BE2C (cell line): ENCODE data around the gene TESPA1.
A peak's percentile ranks its signal among the peaks of the same experiment; 100 is the strongest.

Experiments used
- DNase-seq: peaks from one replicate; pipeline ENCODE4 v3.0.0-alpha.2; 2020
- H3K27me3 ChIP-seq: fragments of 250-450 bp; sonication (Bioruptor Pico); 2 replicates; pipeline ENCODE4 v1.5.1; 2020; ENCODE audit warnings: mild to moderate bottlenecking
- H3K36me3 ChIP-seq: fragments of 250-450 bp; sonication (Bioruptor Pico); 2 replicates; pipeline ENCODE4 v1.5.1; 2020; ENCODE audit warnings: mild to moderate bottlenecking
- H3K4me1 ChIP-seq: fragments of 250-450 bp; sonication (Bioruptor Pico); 2 replicates; pipeline ENCODE4 v1.5.1; 2020
- H3K4me3 ChIP-seq: 2 replicates; pipeline ENCODE4 v1.5.1; 2011; ENCODE audit warnings: low read depth, low read length
- H3K9me3 ChIP-seq: fragments of 250-450 bp; sonication (Bioruptor Pico); 2 replicates; pipeline ENCODE4 v1.5.1; 2020
- CTCF ChIP-seq: IDR thresholded peaks from 2 replicates; pipeline ENCODE4 v1.5.1; 2012; ENCODE audit warnings: mild to moderate bottlenecking, low read depth, low read length

Gene TESPA1

GRCh38 chr12:54997929-54998522 lies 13.5 kb upstream of the TESPA1 start:
- Histone ChIP-seq H3K27me3 (peaks cover 4% of the 10 kb centered on the region; the same call in 1 of the 2 replicates), H3K4me3 (no peak overlapping the region), H3K9me3 (no peaks in the 10 kb centered on the region), H3K4me1 (no peaks in the 10 kb centered on the region), H3K36me3 (no peaks in the 10 kb centered on the region)
- DNase-seq: no peak
- no peak for TF ChIP-seq CTCF

- no peak for TF ChIP-seq CTCF
- Histone ChIP-seq H3K4me1 (no peaks in the 10 kb centered on the region), H3K4me3 (no peak overlapping the region), H3K9me3 (no peaks in the 10 kb centered on the region), H3K27me3 (no peaks in the 10 kb centered on the region; the same call in 1 of the 2 replicates), H3K36me3 (no peaks in the 10 kb centered on the region)
- no peak for DNase-seq
These were observed 11.6 kb upstream of the TESPA1 start for GRCh38 chr12:54996205-54996604.

GRCh38 chr12:54993181-54993835 lies 8.7 kb upstream of the TESPA1 start:
- Histone ChIP-seq H3K4me1 (no peaks in the 10 kb centered on the region), H3K9me3 (no peaks in the 10 kb centered on the region), H3K36me3 (no peaks in the 10 kb centered on the region), H3K27me3 (no peaks in the 10 kb centered on the region; the same call in 1 of the 2 replicates), H3K4me3 (no peak overlapping the region)
- DNase-seq: peak; percentile 55
- TF ChIP-seq CTCF: peak; percentile 88

- no peaks in the 10 kb centered on the region for H3K4me1 ChIP-seq
- no peaks in the 10 kb centered on the region for H3K9me3 ChIP-seq
- no peak for DNase-seq
- no peak overlapping the region for H3K4me3 ChIP-seq
- no peaks in the 10 kb centered on the region for H3K36me3 ChIP-seq
- no peaks in the 10 kb centered on the region; the same call in 1 of the 2 replicates for H3K27me3 ChIP-seq
- no peak for TF ChIP-seq CTCF
These were observed 7.4 kb upstream of the TESPA1 start for GRCh38 chr12:54991991-54992375.

- Histone ChIP-seq H3K36me3 (no peaks in the 10 kb centered on the region), H3K9me3 (no peaks in the 10 kb centered on the region), H3K27me3 (no peaks in the 10 kb centered on the region; the same call in none of the 2 replicates), H3K4me1 (no peaks in the 10 kb centered on the region), H3K4me3 (no peak overlapping the region)
- DNase-seq: no peak
- no peak for TF ChIP-seq CTCF
These were observed 6.8 kb upstream of the TESPA1 start for GRCh38 chr12:54991161-54991990.
